Astrocyte of the spinal cord (primary cell): Measurements from ENCODE around the gene F10.

Experiments
- DNase-seq: peaks from one replicate; pipeline ENCODE4 v3.0.0; 2011; ENCODE audit warnings: low read depth, low spot score
- H3K4me3 ChIP-seq: 2 replicates; pipeline ENCODE4 v1.5.1; 2011; ENCODE audit warnings: low read depth, mild to moderate bottlenecking, low read length, moderate library complexity
- in situ Hi-C: cut with HindIII; loops from 2 replicates; pipeline ENCODE4 v1.10.0; 2017; ENCODE audit warnings: low sequenced_read_pairs
- TF ChIP-seq, protein P1 (sequence below): IDR thresholded peaks from 2 replicates; pipeline ENCODE4 v1.5.1; 2012; ENCODE audit warnings: low read depth, mild to moderate bottlenecking, low read length, inconsistent platforms

Gene F10

DNA sequence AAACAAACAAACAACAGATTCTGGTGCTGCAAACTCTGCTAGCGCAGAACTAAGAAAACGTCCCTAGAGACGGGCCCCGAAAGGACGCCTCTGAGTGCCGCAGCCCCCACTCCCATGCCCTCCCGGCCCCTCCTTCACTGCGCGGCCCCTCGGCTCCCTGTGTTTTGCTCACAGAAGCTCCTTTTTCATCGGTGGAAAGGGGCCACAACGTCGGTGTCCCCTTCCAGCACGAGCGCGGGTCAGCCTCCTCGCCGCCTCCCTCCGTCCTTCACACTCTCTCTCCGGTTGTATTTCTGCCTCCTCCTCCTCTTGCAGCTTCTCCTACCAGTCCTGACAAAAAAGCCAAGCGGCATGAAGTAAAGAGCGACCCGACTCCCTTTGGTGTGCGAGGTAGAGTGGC is 31.8 kb upstream of the F10 start:
- in situ Hi-C loops, result no loop called here
- no peak for DNase-seq
- TF ChIP-seq, protein P1, sequence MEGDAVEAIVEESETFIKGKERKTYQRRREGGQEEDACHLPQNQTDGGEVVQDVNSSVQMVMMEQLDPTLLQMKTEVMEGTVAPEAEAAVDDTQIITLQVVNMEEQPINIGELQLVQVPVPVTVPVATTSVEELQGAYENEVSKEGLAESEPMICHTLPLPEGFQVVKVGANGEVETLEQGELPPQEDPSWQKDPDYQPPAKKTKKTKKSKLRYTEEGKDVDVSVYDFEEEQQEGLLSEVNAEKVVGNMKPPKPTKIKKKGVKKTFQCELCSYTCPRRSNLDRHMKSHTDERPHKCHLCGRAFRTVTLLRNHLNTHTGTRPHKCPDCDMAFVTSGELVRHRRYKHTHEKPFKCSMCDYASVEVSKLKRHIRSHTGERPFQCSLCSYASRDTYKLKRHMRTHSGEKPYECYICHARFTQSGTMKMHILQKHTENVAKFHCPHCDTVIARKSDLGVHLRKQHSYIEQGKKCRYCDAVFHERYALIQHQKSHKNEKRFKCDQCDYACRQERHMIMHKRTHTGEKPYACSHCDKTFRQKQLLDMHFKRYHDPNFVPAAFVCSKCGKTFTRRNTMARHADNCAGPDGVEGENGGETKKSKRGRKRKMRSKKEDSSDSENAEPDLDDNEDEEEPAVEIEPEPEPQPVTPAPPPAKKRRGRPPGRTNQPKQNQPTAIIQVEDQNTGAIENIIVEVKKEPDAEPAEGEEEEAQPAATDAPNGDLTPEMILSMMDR, result no peak
- no peak overlapping the region for H3K4me3 ChIP-seq

DNA sequence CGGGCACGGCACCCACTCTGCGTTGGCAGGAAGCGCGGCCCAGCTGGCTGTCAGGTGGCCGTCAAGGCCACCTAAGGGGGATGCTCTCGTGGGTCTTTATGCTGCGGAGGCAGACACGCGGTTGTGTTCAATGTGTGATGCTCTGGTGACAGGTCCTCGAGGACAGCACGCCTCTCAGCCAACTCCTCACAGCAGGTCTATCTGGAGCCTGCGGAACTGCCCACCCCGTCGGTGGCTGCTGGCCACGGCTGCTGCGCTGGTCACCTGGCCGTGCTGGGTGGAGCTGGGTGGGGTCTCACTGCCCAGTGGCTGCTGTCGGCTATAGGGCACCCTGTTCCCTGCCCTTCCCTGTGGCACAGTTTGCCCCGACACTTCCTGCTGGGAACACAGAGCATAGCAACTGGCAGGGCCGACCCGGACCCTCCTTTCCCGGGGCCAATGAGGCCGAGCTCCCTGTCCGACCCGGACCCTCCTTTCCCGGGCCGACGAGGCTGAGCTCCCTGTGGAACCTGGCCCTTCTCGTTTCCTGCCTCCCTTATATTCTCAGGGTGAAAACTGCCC is 31.3 kb upstream of the F10 start:
- no peak overlapping the region for H3K4me3 ChIP-seq
- DNase-seq, result no peak
- in situ Hi-C loops, result no loop called here
- TF ChIP-seq, protein P1, result no peak

DNA sequence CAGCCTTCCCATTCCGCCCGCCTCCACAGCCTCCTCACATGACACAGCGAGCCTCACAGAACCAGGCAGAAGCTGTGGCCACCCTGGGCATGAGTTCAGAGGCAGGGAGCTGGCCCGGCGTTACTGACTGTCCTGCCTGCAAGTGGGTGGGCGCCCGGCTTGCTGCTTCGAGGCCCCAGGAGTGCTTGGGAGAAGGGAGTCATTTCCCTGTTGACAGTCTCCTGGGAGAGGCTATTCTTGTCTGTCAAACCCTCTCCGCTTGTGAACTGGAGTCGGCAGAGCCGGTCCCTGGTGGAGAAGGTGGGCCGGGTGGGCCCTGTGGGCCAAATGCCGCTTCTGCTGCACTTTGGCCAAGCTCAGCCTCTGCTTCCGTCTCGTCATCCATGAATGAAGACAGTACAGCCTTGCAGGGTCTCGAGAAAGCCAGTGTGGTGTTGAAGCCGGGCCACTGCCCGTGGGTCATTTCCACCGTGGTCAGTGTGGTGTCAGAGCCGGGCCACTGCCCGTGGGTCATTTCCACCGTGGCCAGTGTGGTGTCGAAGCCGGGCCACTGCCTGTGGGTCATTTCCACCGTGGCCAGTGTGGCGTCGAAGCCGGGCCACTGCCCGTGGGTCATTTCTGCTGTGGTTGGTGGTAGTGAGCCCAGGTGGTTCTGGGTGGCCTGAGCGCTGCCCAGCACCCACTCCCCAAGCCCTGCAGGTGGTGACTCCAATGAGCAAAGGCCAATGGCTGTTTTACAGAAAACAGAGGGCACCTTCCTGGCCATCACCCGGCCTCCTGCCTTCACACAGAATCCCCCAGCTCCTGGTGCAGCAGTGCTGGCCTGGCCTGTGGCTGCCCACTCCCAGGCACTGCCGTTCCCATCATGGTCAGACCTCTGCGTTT is 30.5 kb upstream of the F10 start:
- in situ Hi-C loops, result no loop called here
- no peak overlapping the region for H3K4me3 ChIP-seq
- no peak for DNase-seq
- TF ChIP-seq, protein P1, result no peak

DNA sequence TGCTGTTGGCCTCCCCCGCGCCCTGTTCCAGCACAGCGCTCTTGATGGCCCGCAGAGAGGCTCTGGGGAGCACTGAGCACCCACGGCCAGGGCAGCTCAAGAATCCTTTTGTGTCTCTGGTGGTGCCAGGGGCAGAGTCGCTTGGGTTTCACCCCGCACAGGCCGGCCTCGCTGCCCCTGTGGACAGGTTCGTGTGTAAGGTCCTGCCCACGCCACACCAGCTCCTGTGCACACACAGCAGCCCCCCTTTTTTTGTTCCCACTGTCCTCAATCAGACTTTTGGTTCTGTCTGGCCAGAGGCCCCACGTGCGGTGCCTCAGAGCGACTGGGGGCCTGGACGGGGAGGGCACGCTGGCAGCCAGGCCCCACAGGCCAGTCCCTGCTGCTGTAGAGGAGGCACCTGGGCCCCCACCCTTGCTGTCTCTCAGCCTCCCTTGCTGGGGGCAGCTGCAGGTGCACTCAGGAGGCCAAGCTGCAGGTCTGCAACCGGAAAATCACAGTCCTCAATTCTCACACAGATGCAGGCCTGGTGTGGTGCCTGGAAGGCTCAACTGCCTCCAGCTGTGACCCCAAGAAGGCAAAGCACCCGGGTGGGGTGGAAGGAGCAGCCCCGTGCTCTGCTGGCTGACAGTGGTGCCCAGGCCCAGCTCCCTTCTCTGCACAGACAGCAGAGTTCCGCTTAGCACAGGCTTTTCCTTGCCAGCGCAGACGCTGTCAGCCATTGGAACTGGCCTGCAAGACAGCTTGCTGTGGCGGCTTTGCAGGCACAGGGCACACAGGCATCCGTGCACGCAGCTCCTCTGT is 29.6 kb upstream of the F10 start:
- no peak for DNase-seq
- TF ChIP-seq, protein P1, result no peak
- in situ Hi-C loops, result no loop called here
- no peak overlapping the region for H3K4me3 ChIP-seq

DNA sequence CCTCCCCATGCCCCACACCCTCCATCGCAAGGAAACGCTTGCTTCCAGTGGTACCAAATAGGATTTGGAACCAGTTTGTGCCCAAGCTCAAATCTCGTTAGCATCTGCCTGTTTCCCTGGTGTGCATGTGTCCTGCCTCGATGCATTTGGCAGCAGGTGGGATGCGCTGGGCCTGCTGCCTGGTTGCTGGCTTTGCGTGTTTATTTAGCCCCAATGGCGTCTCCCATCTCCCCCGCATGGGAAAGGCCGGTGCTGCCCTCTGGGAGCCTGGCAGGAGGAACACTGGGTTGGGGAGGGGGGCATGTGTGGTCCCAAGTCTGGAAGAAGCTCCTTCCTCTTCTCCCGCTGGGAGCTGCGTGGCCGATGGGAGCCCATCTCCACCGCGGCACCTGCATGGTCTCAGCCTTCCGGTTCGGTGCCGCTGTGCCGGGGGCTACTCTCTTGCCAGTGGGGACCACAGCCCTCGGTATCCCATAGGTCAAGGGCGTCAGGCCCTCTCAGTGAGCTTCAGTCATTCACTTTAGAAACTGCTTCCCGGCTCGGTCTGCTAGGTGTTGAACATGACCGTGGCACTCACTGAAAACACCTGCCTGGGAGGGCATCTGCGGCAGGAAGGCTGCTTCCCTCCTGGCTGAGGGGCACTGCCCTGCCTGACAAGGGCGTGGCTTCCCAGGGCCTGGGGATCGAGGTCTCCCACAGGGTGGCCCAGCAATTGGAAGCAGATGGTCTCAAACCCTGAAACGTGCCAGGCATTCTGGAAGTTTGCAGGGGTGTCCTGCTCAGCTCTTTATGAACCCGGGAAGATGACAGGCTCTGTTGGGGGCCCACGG is 28.8 kb upstream of the F10 start:
- DNase-seq, result no peak
- H3K4me3 ChIP-seq, result no peak overlapping the region
- in situ Hi-C loops, result no loop called here
- TF ChIP-seq, protein P1, result no peak

DNA sequence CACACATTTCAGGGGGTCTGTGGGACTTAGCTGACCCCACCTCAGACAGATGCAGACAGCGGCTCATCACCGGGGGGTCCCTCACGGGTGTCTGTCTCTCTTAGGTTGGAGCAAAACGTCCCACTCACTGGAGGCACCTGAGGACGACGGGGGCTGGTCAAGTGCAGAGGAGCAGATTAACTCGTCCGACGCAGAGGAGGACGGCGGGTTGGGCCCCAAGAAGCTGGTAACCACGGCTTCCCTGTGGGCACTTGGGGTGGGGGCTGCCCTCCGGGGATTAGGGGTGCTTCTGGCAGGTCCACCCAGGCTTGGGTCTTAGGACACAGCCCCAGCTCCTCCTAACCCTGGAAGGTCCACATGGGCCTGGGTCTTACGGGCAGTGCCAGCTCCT is 28.2 kb upstream of the F10 start:
- TF ChIP-seq, protein P1, result no peak
- in situ Hi-C loops, result no loop called here
- no peak overlapping the region for H3K4me3 ChIP-seq
- DNase-seq, result no peak
